Epithelial cell of proximal tubule (primary cell): ENCODE data around the gene TTC27. TPM values are rescaled to one million over a fixed set of nuclear protein-coding genes. Genes with fewer than 3 reads are reported as not detected.
"Not testable (repeated sequence)": the region's sequence is repeated elsewhere in the genome, so short reads cannot be mapped to it uniquely, and the experiment has no call there.

Experiments used
- DNase-seq: peaks from one replicate; pipeline ENCODE4 v3.0.0-alpha.2; 2011; ENCODE audit warnings: low read depth
- H3K4me3 ChIP-seq: 2 replicates; pipeline ENCODE4 v1.5.1; 2011; ENCODE audit warnings: low read depth, mild to moderate bottlenecking, low read length
- CTCF ChIP-seq: conservative IDR thresholded peaks from 2 replicates; pipeline ENCODE4 v1.5.1; 2012; ENCODE audit warnings: low read depth, mild to moderate bottlenecking, low read length
- total RNA-seq: library from RNA; depleted of rRNA; stranded (reverse); fragments of >200 nt; gene quantifications from 2 replicates; pipeline ENCODE4 v1.2.3, GENCODE V29; 2015

The TTC27 gene
- total RNA-seq, 1 donor from 2014 or later: 17.9 TPM

GRCh38 chr2:32748158-32748557 is 120.3 kb downstream of the TTC27 start:
- TF ChIP-seq CTCF: no peak
- DNase-seq: no peak

GRCh38 chr2:32750880-32751279 is 123.0 kb downstream of the TTC27 start:
- no peak for DNase-seq
- TF ChIP-seq CTCF: no peak
- no peak overlapping the region for H3K4me3 ChIP-seq

More at GRCh38 chr2:32748158-32748557, 120.3 kb downstream of the TTC27 start:
- H3K4me3 ChIP-seq: no peak overlapping the region

- no peak for DNase-seq
- no peak for TF ChIP-seq CTCF
- H3K4me3 ChIP-seq: no peak overlapping the region
Observed at GRCh38 chr2:32752205-32752604, 124.4 kb downstream of the TTC27 start.

GRCh38 chr2:32752952-32753351 is 125.1 kb downstream of the TTC27 start:
- H3K4me3 ChIP-seq: no peak overlapping the region
- no peak for DNase-seq
- TF ChIP-seq CTCF: no peak

- DNase-seq, H3K4me3 ChIP-seq: not testable (repeated sequence)
Observed at GRCh38 chr2:32754676-32755075, 126.8 kb downstream of the TTC27 start.

GRCh38 chr2:32755666-32756065 is 127.8 kb downstream of the TTC27 start:
- TF ChIP-seq CTCF: no peak
- no peak for DNase-seq
- H3K4me3 ChIP-seq: no peak overlapping the region

- H3K4me3 ChIP-seq: no peak overlapping the region
- no peak for TF ChIP-seq CTCF
- no peak for DNase-seq
Observed at GRCh38 chr2:32756074-32756727, 128.4 kb downstream of the TTC27 start.
